Neutrophil (primary cell): Measurements from ENCODE around the gene SASH1.

Experiments used
- H3K27ac ChIP-seq: fragments of 200-600 bp; sonication (generic); 2 replicates; pipeline ENCODE4 v1.5.1; 2016; ENCODE audit warnings: mild to moderate bottlenecking, moderate library complexity
- H3K27me3 ChIP-seq: fragments of 200-600 bp; sonication (generic); 2 replicates; pipeline ENCODE4 v1.6.0; 2016; ENCODE audit warnings: mild to moderate bottlenecking
- H3K36me3 ChIP-seq: fragments of 200-600 bp; sonication (generic); 2 replicates; pipeline ENCODE4 v1.5.1; 2017
- H3K4me1 ChIP-seq, 2 experiments: fragments of 200-600 bp in 1 of 2; sonication (generic) in 1 of 2; 1 replicate in 1 of 2; 2 replicates in 1 of 2; pipeline versions ENCODE4 v1.5.1 to v1.6.1; 2013 to 2016; ENCODE audit warnings: low read depth in 1 of 2, low read length in 1 of 2, mild to moderate bottlenecking in 1 of 2, moderate library complexity in 1 of 2; ENCODE audit not compliant: control insufficient read depth in 1 of 2, insufficient read depth in 1 of 2
- H3K4me3 ChIP-seq, 2 experiments: fragments of 200-600 bp in 1 of 2; sonication (generic) in 1 of 2; 1 replicate in 1 of 2; 2 replicates in 1 of 2; pipeline ENCODE4 v1.5.1; 2013 to 2016; ENCODE audit warnings: low read depth in 1 of 2, low read length in 1 of 2, mild to moderate bottlenecking in 1 of 2, moderate library complexity in 1 of 2
- H3K9me3 ChIP-seq: fragments of 200-600 bp; sonication (generic); 2 replicates; pipeline ENCODE4 v1.5.1; 2016
- TF ChIP-seq, protein P1 (sequence below): fragments of 200-600 bp; sonication (generic); IDR thresholded peaks from 2 replicates; pipeline ENCODE4 v1.5.1; 2016; ENCODE audit warnings: antibody characterized with exemption

SASH1 gene

DNA sequence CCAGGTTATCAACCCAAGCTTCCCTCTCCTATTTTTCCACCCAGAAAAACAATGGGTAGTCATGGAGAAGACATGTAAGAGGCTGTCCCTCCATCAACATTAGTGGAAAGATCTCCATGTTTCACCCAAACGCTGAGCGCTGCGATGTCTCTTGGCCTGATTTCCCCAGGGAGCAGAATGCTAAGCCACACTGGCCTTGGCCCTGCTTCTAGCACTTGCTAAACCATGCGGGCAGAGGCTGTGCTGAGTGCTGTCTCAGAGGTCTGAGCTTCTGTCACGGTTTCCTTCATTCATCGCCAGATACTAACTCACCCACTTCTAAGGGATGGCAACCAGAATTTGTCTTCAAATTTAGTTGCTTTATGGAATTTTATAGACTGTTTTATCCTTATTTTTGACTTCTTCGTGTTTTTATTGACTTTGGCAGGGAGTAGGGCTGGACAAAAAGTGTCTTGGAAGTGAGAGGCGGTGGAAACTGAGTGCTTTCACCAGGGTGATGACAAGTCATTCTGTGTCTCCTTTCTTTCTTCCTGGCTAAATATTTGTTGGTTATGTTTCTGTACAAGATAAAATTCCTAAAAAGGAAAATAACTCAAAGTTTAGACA, 222.8 kb downstream of the SASH1 start:
- H3K27me3 ChIP-seq = peaks cover 20% of the 10 kb centered on the region
- TF ChIP-seq, protein P1, sequence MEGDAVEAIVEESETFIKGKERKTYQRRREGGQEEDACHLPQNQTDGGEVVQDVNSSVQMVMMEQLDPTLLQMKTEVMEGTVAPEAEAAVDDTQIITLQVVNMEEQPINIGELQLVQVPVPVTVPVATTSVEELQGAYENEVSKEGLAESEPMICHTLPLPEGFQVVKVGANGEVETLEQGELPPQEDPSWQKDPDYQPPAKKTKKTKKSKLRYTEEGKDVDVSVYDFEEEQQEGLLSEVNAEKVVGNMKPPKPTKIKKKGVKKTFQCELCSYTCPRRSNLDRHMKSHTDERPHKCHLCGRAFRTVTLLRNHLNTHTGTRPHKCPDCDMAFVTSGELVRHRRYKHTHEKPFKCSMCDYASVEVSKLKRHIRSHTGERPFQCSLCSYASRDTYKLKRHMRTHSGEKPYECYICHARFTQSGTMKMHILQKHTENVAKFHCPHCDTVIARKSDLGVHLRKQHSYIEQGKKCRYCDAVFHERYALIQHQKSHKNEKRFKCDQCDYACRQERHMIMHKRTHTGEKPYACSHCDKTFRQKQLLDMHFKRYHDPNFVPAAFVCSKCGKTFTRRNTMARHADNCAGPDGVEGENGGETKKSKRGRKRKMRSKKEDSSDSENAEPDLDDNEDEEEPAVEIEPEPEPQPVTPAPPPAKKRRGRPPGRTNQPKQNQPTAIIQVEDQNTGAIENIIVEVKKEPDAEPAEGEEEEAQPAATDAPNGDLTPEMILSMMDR = no peak
- H3K4me3 ChIP-seq = no peak overlapping the region
- no peaks in the 10 kb centered on the region for H3K4me1 ChIP-seq
- H3K36me3 ChIP-seq = no peaks in the 10 kb centered on the region
- H3K9me3 ChIP-seq = no peaks in the 10 kb centered on the region
- no peak overlapping the region for H3K27ac ChIP-seq

DNA sequence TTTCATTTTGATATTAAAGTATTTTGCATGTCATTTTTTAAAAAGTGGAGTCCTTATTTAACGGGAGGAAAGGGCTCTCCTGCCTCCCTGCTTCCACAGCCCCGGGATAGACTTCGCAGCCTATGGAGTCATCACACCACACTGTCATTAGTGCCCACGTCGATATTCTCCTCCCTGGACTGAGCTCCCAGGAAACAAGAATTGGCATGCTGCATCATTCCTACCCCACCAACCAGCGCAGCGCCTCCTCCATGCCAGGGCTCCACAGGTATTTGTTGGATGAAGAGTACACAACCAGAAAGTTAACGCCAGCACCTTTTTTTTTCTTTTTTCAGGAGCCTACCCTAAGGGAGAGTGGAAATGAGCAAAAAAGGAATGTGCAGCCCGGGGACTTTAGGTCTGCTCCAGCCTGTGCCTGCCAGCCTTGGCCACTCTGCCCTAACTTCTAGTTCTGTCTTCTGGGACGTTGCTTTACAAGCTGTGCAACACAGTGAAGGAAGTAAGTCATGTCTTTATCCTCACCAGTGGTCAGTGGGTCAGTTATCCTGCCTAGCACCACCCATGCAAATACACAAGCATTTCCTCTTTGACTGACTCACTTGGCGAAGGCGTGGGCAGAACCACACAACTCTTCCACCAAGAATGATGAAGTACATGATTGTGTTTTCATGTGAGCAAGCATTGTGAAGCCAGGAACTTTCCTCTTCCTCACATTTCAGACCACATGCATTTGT, 223.5 kb downstream of the SASH1 start:
- Histone ChIP-seq H3K36me3 (no peaks in the 10 kb centered on the region), H3K9me3 (no peaks in the 10 kb centered on the region), H3K27ac (no peak overlapping the region), H3K27me3 (peaks cover 20% of the 10 kb centered on the region), H3K4me1 (no peaks in the 10 kb centered on the region), H3K4me3 (no peak overlapping the region)
- TF ChIP-seq, protein P1 = no peak

DNA sequence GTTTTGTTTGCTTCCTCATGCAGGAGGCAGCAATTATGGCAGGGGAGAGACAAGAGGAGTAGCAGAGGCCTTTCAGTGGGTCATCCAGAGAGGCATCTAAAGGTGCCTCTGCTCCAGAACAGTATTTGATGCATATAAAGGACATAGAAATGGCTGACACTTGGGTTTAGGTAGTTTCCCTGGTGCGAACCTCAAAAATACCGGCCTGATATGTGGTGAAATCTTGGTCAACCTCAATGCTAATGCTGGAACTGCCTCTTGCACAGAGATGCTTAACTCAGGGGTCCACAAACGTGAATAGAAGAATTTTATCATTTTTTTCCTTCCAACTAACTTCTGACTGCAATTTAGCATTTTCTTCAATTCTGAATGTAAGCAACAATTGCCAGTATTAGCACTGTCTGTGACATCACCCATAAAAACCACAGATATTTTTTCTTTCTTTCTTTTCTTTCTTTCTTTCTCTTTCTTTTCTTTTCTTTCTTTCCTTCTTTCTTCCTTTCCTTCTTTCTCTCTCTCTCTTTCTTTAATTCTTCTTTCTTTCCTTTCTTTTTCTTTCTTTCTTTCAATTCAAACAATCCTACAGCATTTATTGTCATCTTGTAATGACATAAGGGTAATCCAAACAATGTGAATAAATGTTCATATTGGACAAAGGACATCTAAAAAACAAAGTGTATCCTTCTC, 224.2 kb downstream of the SASH1 start:
- no peaks in the 10 kb centered on the region for H3K36me3 ChIP-seq
- no peaks in the 10 kb centered on the region for H3K9me3 ChIP-seq
- TF ChIP-seq, protein P1 = no peak
- peaks cover 19% of the 10 kb centered on the region for H3K27me3 ChIP-seq
- no peak overlapping the region for H3K27ac ChIP-seq
- H3K4me1 ChIP-seq = no peaks in the 10 kb centered on the region
- H3K4me3 ChIP-seq = no peak overlapping the region

DNA sequence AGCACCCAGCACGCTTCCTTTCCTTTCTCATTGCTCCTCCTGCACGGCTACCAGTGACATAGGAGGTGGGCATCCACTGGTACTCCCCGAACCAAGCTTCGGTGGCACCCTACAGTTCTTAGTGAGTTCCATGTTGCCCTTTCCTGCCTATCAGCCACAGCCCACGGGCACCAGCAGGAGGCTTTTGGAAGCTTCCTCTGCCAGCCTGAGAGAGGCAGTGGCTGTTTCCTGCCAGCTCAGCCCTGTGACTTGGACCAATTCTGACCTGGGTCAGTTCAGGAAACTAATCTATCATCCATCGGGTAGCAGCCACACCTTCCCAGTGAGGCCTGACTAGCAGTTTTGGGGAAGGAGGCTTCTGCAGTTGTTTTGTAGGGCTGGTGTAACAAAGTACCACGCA, 227.8 kb downstream of the SASH1 start:
- Histone ChIP-seq H3K9me3 (no peaks in the 10 kb centered on the region), H3K4me3 (no peak overlapping the region), H3K27me3 (peaks cover 19% of the 10 kb centered on the region), H3K4me1 (no peaks in the 10 kb centered on the region), H3K36me3 (no peaks in the 10 kb centered on the region), H3K27ac (no peak overlapping the region)
- TF ChIP-seq, protein P1 = no peak

DNA sequence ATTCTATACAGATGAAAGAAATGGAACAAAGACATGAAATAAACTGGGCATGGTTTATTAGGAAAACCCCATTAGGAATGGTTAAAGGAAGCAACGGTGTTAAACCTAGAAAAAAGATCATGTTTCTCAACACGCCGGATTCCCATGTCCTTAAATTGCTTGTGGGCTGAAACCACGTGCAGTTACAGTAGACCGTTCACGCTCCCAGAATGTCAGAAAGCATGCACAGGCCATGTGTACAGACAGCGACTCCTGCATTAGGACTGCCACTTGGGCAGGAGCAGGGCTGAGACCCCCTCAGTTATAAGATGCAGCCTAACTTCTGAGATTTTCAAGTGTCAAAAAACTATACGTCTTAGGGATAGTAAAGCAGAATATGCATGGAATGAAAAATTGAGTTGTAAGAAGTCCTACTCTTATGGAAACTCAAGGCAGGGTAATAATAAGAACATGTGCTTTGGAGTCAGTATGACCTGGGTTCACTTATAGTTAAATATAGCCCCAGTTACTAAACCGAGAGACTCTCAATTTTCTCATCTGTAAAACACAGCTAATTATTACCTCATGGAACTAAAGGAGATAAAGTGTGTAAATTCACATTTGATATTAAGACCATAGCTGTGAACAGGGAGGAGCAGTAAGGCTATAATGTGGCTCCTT, 230.2 kb downstream of the SASH1 start:
- Histone ChIP-seq H3K4me1 (no peaks in the 10 kb centered on the region), H3K27ac (no peak overlapping the region), H3K27me3 (peaks cover 9% of the 10 kb centered on the region), H3K4me3 (no peak overlapping the region), H3K9me3 (no peaks in the 10 kb centered on the region), H3K36me3 (no peaks in the 10 kb centered on the region)
- TF ChIP-seq, protein P1 = no peak
